CD4-positive, alpha-beta T cell treated with Interleukin-15 for 4 hours (primary cell): ENCODE results near the gene SEMA3E.

Experiments used
- DNase-seq: peaks from one replicate; pipeline ENCODE4 v3.0.0-alpha.2; 2020; ENCODE audit warnings: low spot score

The SEMA3E gene

GRCh38 chr7:83355143-83355542 is 293.8 kb downstream of the SEMA3E start:
- no peak for DNase-seq

DNA sequence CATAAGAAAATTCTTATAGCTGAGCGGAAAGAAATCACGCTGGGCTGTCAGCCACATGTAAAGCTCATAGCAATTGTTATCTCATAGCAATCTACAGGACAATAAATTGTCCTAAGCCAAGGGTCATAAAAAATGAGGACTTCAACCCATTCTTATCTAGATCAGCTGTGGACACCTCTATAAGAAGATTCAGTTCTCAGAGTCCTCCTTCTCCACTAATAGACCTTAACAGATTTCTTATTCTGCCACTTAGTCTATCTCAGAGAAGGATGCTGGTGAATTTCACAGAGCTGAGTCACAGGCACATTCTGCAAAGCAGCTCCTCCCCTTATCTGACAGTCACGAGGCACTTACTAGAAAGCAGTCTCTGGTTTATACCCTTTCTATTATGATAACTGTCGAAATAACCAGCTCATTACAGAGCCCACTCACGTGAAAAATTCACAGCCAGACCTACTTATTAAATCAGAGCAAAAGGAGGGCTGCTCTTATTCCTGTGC is 300.9 kb downstream of the SEMA3E start:
- no peak for DNase-seq

DNA sequence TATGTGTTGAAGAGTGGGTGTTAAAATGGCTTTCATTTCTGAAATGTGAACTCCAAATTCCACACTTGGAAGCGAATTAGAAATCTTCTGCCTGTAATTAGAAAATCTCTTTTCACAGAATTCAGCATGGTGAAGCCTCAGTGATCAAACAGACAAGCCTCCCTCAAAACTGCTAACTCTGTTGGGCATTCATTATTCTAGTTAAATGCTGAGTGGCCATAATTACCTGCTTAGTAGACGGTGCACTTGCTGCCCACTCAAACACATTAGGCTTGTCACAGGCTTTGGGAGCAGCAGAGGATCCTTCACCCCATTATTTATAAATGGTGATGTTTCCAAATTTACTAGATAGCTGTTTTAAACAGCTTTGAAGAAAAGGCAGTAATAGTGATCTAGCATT is 309.0 kb downstream of the SEMA3E start:
- no peak for DNase-seq

DNA sequence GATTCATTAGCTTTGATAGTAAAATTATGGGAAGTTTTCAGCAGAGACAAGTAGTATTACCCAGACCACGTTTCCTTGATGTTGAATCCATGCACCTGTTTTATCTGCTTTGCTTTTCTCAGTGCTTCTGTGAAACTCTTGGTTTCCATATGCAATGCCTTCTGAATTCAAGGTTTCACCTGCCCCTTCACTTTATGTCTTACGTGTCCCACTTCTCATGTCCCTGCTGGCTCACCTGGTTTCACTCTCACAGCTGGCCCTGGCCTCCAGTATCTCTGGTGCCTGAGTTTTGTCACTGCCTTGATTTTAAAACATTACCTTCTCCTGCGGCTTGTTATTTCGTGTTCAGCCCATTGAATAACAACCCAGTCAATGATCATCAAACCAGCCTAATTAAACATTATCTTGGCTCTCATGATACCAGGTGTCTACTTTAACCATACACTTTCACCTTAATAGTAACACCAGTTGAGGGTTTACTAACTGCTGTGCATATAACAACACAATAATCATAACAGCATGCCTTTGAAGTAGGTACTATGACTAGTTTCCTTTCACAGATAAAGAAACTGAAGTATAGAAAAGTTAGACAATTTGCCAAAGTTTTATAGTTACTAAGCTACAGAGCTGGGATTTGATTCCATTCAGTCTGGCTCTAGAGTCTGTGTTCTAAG is 310.5 kb downstream of the SEMA3E start:
- DNase-seq = no peak

DNA sequence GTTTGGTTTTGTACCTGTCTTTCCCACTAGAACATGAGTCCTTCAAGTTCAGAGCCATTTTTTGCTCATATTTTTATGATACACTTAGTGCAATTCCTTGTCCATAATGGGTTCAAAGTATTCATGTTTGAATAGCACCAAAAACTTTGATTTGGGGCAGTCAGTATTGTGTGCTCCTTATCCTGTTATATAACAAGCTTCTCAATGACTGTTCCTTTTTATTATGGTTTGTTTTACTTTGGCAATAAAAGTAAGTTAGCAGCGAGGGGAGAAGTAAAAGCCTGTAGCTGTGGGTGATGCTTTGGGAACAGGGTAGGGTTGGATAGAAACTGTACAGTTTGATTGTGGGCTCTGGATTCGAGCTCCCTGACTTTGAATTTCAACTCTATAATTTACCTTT is 311.9 kb downstream of the SEMA3E start:
- no peak for DNase-seq

DNA sequence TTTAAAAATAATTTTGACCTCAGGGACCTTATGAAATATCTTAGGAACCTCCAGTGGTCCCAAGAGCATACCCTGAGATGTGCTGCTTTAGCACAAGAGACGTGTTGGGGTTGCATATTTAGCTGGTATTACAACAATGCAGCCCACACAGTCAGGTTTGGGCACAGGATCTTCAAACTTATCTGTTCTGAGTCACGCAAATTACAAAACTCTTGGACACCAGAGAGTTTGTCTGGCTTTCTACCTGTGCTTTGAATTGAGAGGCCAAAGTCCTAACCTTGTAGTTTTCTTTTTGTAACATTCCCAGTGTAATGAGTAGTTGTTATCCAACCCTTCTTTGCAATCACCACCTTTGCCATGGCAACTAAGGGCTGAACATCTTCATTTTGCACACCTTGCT is 322.7 kb downstream of the SEMA3E start:
- no peak for DNase-seq

GRCh38 chr7:83325083-83325482 is 323.9 kb downstream of the SEMA3E start:
- DNase-seq = no peak

DNA sequence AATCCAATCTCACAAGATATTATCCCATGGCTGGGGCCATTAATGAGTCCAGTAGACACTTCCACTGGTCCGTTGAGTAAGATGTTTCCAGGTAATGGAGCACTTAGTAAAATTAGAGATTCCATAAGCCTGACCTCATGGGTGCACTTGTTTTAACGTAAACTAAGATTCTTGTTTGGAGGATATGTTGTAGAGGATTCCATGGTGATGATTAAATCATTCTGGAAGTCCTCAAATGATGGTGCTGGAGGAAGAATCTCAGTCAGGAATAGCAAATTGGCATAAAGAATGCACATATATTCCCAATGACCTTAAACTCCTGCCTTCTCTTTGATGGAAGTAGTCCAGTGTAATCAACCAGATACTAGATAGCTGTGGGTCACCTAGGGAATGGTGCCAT is 324.3 kb downstream of the SEMA3E start:
- no peak for DNase-seq

DNA sequence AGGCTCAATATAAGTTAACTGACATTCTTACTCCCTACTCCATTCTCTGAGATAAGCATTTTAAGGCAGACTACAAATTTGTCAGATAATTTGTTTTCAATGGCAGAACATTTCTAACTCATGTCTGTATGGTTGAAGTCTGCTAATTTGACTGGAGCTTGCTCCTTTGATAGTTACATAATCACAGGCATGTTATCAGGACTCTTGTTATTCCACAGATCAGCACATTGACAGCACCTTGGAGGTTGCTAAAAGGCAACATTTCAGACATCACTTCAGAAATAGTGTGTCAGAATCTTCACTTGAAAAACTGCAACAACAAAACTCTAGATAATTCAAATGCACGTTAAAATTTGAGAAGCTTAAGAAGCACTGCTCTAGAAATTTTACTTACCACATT is 327.9 kb downstream of the SEMA3E start:
- no peak for DNase-seq

- no peak for DNase-seq
Measured at GRCh38 chr7:83313931-83314330, 335.0 kb downstream of the SEMA3E start.
